ENCODE measurements around the gene PRKN.

GRCh38 chr6:161442420-161442819 is 1285.1 kb downstream of the PRKN start:
- TF ChIP-seq GATA2 (IDR thresholded peaks at IDR 0.05; ENCODE audit: low read depth, low read length) (no peak), GATA3 (IDR thresholded peaks at IDR 0.05; ENCODE audit: low read depth, low read length) (no peak)
